ENCODE results near the gene RNF31. TPM values are rescaled to one million over a fixed set of nuclear protein-coding genes. Genes with fewer than 3 reads are reported as not detected.

The RNF31 gene
- total and polyA plus RNA-seq, 2 of the 13 experiments (the other 11 are each of a cell fraction or from before 2014, with no cell fraction given), result 48.2 to 86.8 TPM

GRCh38 chr14:24114532-24115421 is 32.5 kb upstream of the RNF31 start, which contains the start of the genes DCAF11 and NRL (continued):
- TF ChIP-seq AHDC1 (CRISPR knock-in tag; IDR thresholded peaks at IDR 0.05; ENCODE audit: borderline replicate concordance), result no peak
- TF ChIP-seq HNF1A (IDR thresholded peaks at IDR 0.05; ENCODE audit: low read depth), result peak; percentile 56; the same call in 1 of the 2 replicates
- peak; percentile 92 for TF ChIP-seq HNF1A (CRISPR knock-in tag; IDR thresholded peaks at IDR 0.05; ENCODE audit: borderline replicate concordance)
- TF ChIP-seq POGZ (CRISPR knock-in tag; IDR thresholded peaks at IDR 0.05), result peak; percentile 94; the same call in 1 of the 2 replicates
- no peak for TF ChIP-seq PRDM15 (CRISPR knock-in tag; IDR thresholded peaks at IDR 0.05)
- TF ChIP-seq THRA (CRISPR knock-in tag; IDR thresholded peaks at IDR 0.05; ENCODE audit: borderline replicate concordance), result peak; percentile 83; the same call in 1 of the 2 replicates
- peak; percentile 99 for TF ChIP-seq MXD1 (CRISPR knock-in tag; IDR thresholded peaks at IDR 0.05)
- TF ChIP-seq TBL1XR1 (IDR thresholded peaks at IDR 0.05; ENCODE audit: borderline replicate concordance, low read length, partially characterized antibody), result peak; percentile 4
- TF ChIP-seq HHEX (CRISPR knock-in tag; IDR thresholded peaks at IDR 0.05), result peak; percentile 72; the same call in 1 of the 2 replicates
- peak; percentile 87 for TF ChIP-seq GZF1 (CRISPR knock-in tag; IDR thresholded peaks at IDR 0.05)
- no peak; the same call in 1 of the 2 replicates for TF ChIP-seq ZNF543 (CRISPR knock-in tag; IDR thresholded peaks at IDR 0.05)

All from HepG2 (cell line).